ENCODE measurements around the gene AVL9.
"Not testable (repeated sequence)": the region's sequence is repeated elsewhere in the genome, so short reads cannot be mapped to it uniquely, and the experiment has no call there.

DNA sequence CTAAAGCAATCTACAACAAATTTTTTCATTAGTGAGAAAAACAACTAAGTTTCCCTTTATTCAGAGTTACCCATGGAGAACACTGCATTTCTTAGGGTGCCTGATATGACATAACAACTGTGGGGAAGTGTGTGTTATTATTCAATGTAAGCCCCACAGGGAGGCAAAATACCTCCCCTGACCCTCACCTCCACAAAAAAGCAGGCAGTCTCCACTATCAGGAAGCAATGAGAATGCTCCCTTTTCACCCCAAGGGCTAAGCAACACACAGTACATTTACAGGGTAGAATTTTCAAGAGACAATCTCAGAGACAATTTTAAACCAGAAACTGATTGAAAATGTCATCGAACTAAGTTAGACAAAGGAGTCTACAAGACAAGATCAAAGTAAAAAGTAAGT lies 138.2 kb downstream of the AVL9 start:
- TF ChIP-seq, protein P1, sequence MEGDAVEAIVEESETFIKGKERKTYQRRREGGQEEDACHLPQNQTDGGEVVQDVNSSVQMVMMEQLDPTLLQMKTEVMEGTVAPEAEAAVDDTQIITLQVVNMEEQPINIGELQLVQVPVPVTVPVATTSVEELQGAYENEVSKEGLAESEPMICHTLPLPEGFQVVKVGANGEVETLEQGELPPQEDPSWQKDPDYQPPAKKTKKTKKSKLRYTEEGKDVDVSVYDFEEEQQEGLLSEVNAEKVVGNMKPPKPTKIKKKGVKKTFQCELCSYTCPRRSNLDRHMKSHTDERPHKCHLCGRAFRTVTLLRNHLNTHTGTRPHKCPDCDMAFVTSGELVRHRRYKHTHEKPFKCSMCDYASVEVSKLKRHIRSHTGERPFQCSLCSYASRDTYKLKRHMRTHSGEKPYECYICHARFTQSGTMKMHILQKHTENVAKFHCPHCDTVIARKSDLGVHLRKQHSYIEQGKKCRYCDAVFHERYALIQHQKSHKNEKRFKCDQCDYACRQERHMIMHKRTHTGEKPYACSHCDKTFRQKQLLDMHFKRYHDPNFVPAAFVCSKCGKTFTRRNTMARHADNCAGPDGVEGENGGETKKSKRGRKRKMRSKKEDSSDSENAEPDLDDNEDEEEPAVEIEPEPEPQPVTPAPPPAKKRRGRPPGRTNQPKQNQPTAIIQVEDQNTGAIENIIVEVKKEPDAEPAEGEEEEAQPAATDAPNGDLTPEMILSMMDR (conservative IDR thresholded peaks at IDR 0.05 in 1 of 2, IDR thresholded peaks at IDR 0.05 in 1 of 2; ENCODE audit: low read depth in 1 of 2, low read length in 2 of 2): not testable (repeated sequence)
- not testable (repeated sequence) for TF ChIP-seq EZH2 (IDR thresholded peaks at IDR 0.05; ENCODE audit: low read length, missing control alignments)

Measured in fibroblast of lung (primary cell).